ENCODE measurements around the gene CYRIA.

GRCh38 chr2:16640867-16641266, 24.8 kb downstream of the CYRIA start:
- TF ChIP-seq EP300 (IDR thresholded peaks at IDR 0.05) (no peak), CTCF (IDR thresholded peaks at IDR 0.05) (no peak), POLR2A (IDR thresholded peaks at IDR 0.05) (no peak)
